Right atrium auricular region (tissue), 2 donors: ENCODE measurements around the gene GIPR. TPM values are rescaled to one million over a fixed set of nuclear protein-coding genes. Genes with fewer than 3 reads are reported as not detected.
"Not testable (repeated sequence)": the region's sequence is repeated elsewhere in the genome, so short reads cannot be mapped to it uniquely, and the experiment has no call there.

ENCODE experiments used
- DNase-seq: peaks from one replicate; pipeline ENCODE4 v3.0.0-alpha.2; 2019; ENCODE audit warnings: low spot score
- H3K27ac ChIP-seq, 2 donors: fragments of 200-600 bp; sonication (generic); 1 replicate in 1 of 2; 2 replicates in 1 of 2; pipeline ENCODE4 v1.5.1; 2016 to 2019
- H3K27me3 ChIP-seq, 2 donors: fragments of 200-600 bp; sonication (generic); one replicate each; pipeline versions ENCODE4 v1.5.1 to v1.6.0; 2017 to 2019
- H3K36me3 ChIP-seq: fragments of 200-600 bp; sonication (generic); one replicate; pipeline ENCODE4 v1.5.1; 2016
- H3K4me1 ChIP-seq, 2 donors: fragments of 200-600 bp; sonication (generic); one replicate each; pipeline versions ENCODE4 v1.5.1 to v1.6.0; 2017 to 2019
- H3K4me3 ChIP-seq, 2 donors: fragments of 200-600 bp; sonication (generic); 1 replicate in 1 of 2; 2 replicates in 1 of 2; pipeline ENCODE4 v1.5.1; 2017 to 2019; ENCODE audit warnings: mild to moderate bottlenecking in 1 of 2, moderate library complexity in 1 of 2
- H3K9me3 ChIP-seq, 2 donors: fragments of 200-600 bp; sonication (generic); one replicate each; pipeline ENCODE4 v1.5.1; 2019
- total RNA-seq, 2 donors: library from RNA; depleted of rRNA; stranded (reverse); fragments of >200 nt; gene quantifications; one replicate each; pipeline ENCODE4 v1.1.0, GENCODE V29; 2016
- TF ChIP-seq, protein P1 (sequence below), 2 donors: fragments of 200-600 bp; sonication (generic); IDR thresholded peaks; one replicate each; pipeline ENCODE4 v1.5.1; 2019; ENCODE audit warnings: antibody characterized with exemption in 2 of 2

GIPR gene, protein sequence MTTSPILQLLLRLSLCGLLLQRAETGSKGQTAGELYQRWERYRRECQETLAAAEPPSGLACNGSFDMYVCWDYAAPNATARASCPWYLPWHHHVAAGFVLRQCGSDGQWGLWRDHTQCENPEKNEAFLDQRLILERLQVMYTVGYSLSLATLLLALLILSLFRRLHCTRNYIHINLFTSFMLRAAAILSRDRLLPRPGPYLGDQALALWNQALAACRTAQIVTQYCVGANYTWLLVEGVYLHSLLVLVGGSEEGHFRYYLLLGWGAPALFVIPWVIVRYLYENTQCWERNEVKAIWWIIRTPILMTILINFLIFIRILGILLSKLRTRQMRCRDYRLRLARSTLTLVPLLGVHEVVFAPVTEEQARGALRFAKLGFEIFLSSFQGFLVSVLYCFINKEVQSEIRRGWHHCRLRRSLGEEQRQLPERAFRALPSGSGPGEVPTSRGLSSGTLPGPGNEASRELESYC
- 1 to 10 TPM; 2.7 to 3.1 TPM for total RNA-seq

DNA sequence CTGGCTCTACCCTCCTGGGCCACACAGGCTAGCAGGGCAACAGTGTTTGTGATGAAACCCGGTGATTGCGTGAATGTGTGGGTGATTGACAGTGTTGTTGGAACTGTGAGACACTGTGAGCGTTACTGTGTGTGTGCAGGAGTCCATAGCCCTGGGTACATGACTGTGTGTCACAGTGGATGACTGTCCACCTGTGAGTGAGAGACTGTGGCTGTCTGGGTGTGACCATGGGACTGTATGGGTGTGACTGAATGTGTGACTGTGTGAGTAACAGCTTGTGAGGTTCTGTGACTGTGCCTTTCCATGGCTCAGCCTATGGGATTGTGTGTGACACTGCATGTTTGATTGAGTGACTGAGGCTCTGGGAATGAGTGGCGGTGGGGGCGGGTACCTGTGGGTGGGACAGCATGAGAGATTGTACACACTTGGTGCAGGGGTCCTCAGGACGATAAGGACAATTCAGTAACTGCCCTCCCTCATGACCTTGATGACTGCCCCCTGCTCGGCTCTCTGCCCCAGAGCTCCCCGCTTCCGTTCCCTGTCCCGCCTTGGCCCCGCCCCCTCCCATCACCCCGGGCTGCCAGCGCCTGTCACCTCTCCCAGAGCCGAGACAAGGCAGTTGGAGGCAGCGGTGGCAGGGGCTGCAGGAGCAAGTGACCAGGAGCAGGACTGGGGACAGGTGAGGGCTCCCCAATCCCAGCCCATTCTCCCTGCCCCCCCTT lies at the start of gene GIPR:
TSS of gene GIPR (plus strand) at position 602 of the 722 bp plus-strand sequence. CDS start 1,300 bp downstream, outside the sequence.
- DNase-seq: peak; percentile 61
- TF ChIP-seq, protein P1, sequence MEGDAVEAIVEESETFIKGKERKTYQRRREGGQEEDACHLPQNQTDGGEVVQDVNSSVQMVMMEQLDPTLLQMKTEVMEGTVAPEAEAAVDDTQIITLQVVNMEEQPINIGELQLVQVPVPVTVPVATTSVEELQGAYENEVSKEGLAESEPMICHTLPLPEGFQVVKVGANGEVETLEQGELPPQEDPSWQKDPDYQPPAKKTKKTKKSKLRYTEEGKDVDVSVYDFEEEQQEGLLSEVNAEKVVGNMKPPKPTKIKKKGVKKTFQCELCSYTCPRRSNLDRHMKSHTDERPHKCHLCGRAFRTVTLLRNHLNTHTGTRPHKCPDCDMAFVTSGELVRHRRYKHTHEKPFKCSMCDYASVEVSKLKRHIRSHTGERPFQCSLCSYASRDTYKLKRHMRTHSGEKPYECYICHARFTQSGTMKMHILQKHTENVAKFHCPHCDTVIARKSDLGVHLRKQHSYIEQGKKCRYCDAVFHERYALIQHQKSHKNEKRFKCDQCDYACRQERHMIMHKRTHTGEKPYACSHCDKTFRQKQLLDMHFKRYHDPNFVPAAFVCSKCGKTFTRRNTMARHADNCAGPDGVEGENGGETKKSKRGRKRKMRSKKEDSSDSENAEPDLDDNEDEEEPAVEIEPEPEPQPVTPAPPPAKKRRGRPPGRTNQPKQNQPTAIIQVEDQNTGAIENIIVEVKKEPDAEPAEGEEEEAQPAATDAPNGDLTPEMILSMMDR (IDR thresholded peaks at IDR 0.05): no peak
- Histone ChIP-seq H3K9me3 (no peaks in the 10 kb centered on the region), H3K4me3 (peak within 1 kb of the TSS; percentile 54 to 57), H3K4me1 (peaks cover 0 to 27% of the 10 kb centered on the region in 2 donors), H3K27ac (peak within 1 kb of the TSS; percentile 52 to 83), H3K27me3 (peaks cover 0 to 5% of the 10 kb centered on the region in 2 donors), H3K36me3 (no peaks in the 10 kb centered on the region)

DNA sequence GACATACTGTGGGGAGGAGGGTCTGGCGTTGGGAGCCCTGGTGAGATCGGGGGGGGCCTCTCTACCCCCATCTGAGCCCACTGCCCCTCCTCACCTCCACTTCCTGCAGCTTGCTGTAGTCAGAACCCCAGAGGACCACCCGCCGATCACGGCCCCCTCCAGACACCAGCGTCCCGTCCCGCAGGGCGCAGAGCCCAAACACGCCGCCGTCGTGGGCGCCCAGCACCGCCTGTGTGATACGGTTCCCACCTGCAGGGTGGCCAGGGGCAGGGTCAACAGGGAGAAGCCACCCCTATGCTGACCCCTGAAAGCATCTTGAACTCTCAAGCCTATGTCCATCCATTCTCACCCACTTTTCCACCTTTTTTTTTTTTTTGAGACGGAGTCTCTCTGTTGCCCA lies 46.6 kb upstream of the GIPR start:
- no peaks in the 10 kb centered on the region for H3K4me1 ChIP-seq
- peaks cover 38% of the 10 kb centered on the region for H3K36me3 ChIP-seq
- no peaks in the 10 kb centered on the region for H3K27me3 ChIP-seq
- H3K9me3 ChIP-seq: no peaks in the 10 kb centered on the region
- H3K27ac ChIP-seq: no peak overlapping the region
- TF ChIP-seq, protein P1 (IDR thresholded peaks at IDR 0.05): no peak
- no peak overlapping the region for H3K4me3 ChIP-seq
- no peak for DNase-seq

- no peaks in the 10 kb centered on the region for H3K4me1 ChIP-seq
- no peak for DNase-seq
- peaks cover 42% of the 10 kb centered on the region for H3K36me3 ChIP-seq
- H3K27ac ChIP-seq: no peak overlapping the region
- TF ChIP-seq, protein P1 (IDR thresholded peaks at IDR 0.05): no peak
- H3K27me3 ChIP-seq: no peaks in the 10 kb centered on the region
- H3K4me3 ChIP-seq: no peak overlapping the region
- no peaks in the 10 kb centered on the region for H3K9me3 ChIP-seq
Measured at GRCh38 chr19:45621976-45622503, 46.0 kb upstream of the GIPR start.

DNA sequence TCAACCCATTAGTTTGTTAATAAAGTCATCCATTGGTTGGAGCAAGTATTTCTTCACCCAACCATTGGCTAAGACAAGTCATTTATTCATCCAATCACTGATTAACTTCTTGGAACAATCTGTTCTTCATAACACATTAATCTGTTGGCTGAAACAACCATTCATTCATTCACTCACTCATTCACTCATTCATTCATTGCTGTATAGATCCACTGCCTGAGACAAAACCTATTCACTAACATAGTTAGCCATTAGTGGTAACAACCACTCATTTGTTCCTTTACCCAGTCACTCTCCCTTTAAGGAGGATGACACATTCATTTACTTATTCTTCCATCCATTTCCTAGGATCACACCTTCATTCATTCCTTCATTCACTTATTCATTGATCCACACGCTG lies 44.0 kb upstream of the GIPR start:
- H3K9me3 ChIP-seq: no peaks in the 10 kb centered on the region
- H3K36me3 ChIP-seq: peaks cover 52% of the 10 kb centered on the region
- DNase-seq: no peak
- no peaks in the 10 kb centered on the region for H3K4me1 ChIP-seq
- H3K27me3 ChIP-seq: no peaks in the 10 kb centered on the region
- TF ChIP-seq, protein P1 (IDR thresholded peaks at IDR 0.05): no peak
- H3K27ac ChIP-seq: no peak overlapping the region
- no peak overlapping the region for H3K4me3 ChIP-seq

- H3K9me3 ChIP-seq, H3K4me1 ChIP-seq, DNase-seq, H3K27me3 ChIP-seq, H3K27ac ChIP-seq, H3K4me3 ChIP-seq: not testable (repeated sequence)
- H3K36me3 ChIP-seq: peaks cover 41% of the 10 kb centered on the region
Measured at GRCh38 chr19:45628219-45628618, 39.8 kb upstream of the GIPR start.

DNA sequence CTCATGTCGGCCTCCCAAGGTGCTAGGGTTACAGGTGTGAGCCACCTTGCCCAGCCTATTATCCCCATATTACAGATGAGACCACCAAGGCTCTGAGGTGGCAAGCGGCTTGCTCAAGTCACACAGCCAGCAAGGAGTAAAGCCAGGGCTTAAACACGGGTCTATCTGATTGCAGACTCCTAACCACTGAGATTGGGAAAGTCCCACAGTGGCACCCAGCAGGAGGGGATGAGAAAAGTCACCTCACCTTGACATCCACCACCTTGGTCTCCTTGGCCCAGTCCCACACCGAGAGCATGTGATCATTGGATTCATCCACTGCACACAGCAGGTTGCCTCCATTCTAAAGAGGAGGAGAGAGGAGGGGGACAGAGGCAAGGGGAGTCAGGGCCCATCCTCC lies 38.3 kb upstream of the GIPR start:
- TF ChIP-seq, protein P1 (IDR thresholded peaks at IDR 0.05): no peak
- H3K36me3 ChIP-seq: peaks cover 41% of the 10 kb centered on the region

More for the DNA sequence above, 38.3 kb upstream of the GIPR start:
- no peaks in the 10 kb centered on the region for H3K9me3 ChIP-seq
- H3K4me3 ChIP-seq: no peak overlapping the region
- no peak overlapping the region for H3K27ac ChIP-seq
- H3K4me1 ChIP-seq: peaks cover 0 to 8% of the 10 kb centered on the region in 2 donors
- H3K27me3 ChIP-seq: no peaks in the 10 kb centered on the region
- DNase-seq: no peak
